ENCODE results near the gene BCL11A. TPM values are rescaled to one million over a fixed set of nuclear protein-coding genes. Genes with fewer than 3 reads are reported as not detected.

Gene BCL11A
- total and polyA plus RNA-seq, 2 of the 13 experiments (the other 11 are each of a cell fraction or from before 2014, with no cell fraction given): not detected

DNA sequence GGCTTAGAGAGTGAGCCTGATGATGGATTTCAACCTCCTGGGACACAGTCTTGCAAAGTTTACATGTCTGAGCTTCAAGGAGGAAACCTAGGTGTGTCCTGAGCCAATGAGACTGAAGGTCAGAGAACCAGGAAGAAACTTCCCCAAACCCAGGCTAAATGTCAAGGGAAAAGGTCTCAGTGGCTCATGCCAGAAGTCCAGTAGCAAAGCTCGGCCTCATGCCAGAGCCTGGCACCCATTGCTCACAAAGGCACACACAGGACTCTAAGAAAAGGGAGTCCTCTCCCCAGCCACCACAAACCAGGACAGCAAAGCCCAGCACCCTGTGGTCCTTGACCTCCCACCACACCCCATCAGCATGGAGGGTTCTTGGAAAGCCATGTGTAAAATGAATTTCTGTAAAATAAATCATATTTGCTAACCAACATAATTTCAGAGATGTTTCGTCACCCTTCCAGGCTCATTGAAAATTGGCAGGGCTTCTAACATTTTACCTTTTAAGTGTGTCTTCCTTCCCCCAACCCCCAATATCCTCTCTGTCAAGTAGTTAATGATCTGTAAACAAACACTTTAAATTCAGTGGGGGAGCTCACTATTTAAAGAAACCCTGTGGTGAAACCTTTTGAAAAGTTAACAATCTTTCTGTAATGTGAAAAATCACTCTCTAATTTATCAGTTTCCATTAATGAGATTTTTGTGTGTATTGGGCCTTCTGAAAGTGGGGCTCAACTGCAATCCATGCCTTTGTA is 77.1 kb downstream of the BCL11A start:
- ATAC-seq: no peak
- H3K79me2 ChIP-seq (ENCODE audit: insufficient read depth, low read length): no peaks in the 10 kb centered on the region

More for the DNA sequence above, 77.1 kb downstream of the BCL11A start:
- ChIA-PET CTCF (ENCODE audit: low intra/inter-chr PET ratio, low total read pairs) (interaction anchor here (0.7 kb wide), 1 partner anchor 74 kb away, joined by 3 read pairs; no protein-coding TSS in a partner anchor), POLR2A (no interaction called here)
- DNase-seq (ENCODE audit: low spot score) (no peak), FAIRE-seq (no peak)
- in situ Hi-C loops (cut with HindIII; ENCODE audit: extremely low pct_ligation_motif_present, low pct_unique_long_range_greater_than_20kb) (no loop called here), intact Hi-C loops (cut with micrococcal nuclease; ENCODE audit: unreplicated experiment) (no loop called here)
- TF ChIP-seq ZNF792 (CRISPR knock-in tag; IDR thresholded peaks at IDR 0.05) (no peak), CENPBD1 (CRISPR knock-in tag; IDR thresholded peaks at IDR 0.05; ENCODE audit: borderline replicate concordance, low read depth) (no peak), MEIS1 (CRISPR knock-in tag; IDR thresholded peaks at IDR 0.05; ENCODE audit: borderline replicate concordance) (no peak), ZNF761 (CRISPR knock-in tag; conservative IDR thresholded peaks at IDR 0.05) (no peak), MTF1 (CRISPR knock-in tag; IDR thresholded peaks at IDR 0.05) (no peak), KMT2B (CRISPR knock-in tag; IDR thresholded peaks at IDR 0.05) (no peak), FOXO4 (CRISPR knock-in tag; conservative IDR thresholded peaks at IDR 0.05) (no peak), ZZZ3 (CRISPR knock-in tag; IDR thresholded peaks at IDR 0.05; ENCODE audit: borderline replicate concordance) (no peak), GFI1 (CRISPR knock-in tag; IDR thresholded peaks at IDR 0.05; ENCODE audit: borderline replicate concordance) (no peak), ETV6 (CRISPR knock-in tag; conservative IDR thresholded peaks at IDR 0.05) (no peak)
- no TSS peak for BruUV-seq (replicated peaks)
- no peak overlapping the region for H3K4me3 ChIP-seq (replicated peaks in 1 of 3; ENCODE audit: insufficient read depth in 1 of 3, low read depth in 2 of 3, low read length in 3 of 3)
- H2AFZ ChIP-seq (ENCODE audit: low read length): no peak overlapping the region
- no peak overlapping the region for H3K9ac ChIP-seq (ENCODE audit: insufficient read depth, low read depth, low read length)
- no peaks in the 10 kb centered on the region for H3K9me3 ChIP-seq (ENCODE audit: low read length)
- peaks cover 0 to 18% of the 10 kb centered on the region in 2 experiments; a peak in 2 of 5 replicates for H3K27me3 ChIP-seq (ENCODE audit: control insufficient read depth in 1 of 2, insufficient read depth in 2 of 2, low read length in 2 of 2)
- peaks cover 36% of the 10 kb centered on the region for H3K4me1 ChIP-seq (ENCODE audit: insufficient read depth, low read length)
- no peaks in the 10 kb centered on the region for H4K20me1 ChIP-seq (ENCODE audit: insufficient read depth, low read length)
- H3K4me2 ChIP-seq (ENCODE audit: low read depth, low read length): no peak overlapping the region
- H3K27ac ChIP-seq (ENCODE audit: extremely low read length, insufficient read depth, low read length): no peak overlapping the region
- WGBS (ENCODE audit: low lambda C conversion rate): 5% methylated on average over 1 of the region's 2 CpGs
- no peaks in the 10 kb centered on the region for H3K36me3 ChIP-seq (replicated peaks in 1 of 2; ENCODE audit: control insufficient read depth in 1 of 2, insufficient read depth in 2 of 2, low read length in 2 of 2)

All from HepG2 (cell line).